GM10266 (cell line): ENCODE results near the gene SMAD9.

ENCODE experiments used
- DNase-seq: peaks from one replicate; pipeline ENCODE4 v3.0.0; 2012; ENCODE audit errors: extremely low spot score
- CTCF ChIP-seq: IDR thresholded peaks from 2 replicates; pipeline ENCODE4 v1.5.1; 2012; ENCODE audit warnings: mild to moderate bottlenecking, low read depth; ENCODE audit not compliant: control insufficient read depth, insufficient read depth; ENCODE audit errors: missing control alignments

Gene SMAD9

GRCh38 chr13:36801035-36801434 is 119.0 kb downstream of the SMAD9 start:
- no peak for DNase-seq
- TF ChIP-seq CTCF, result no peak

DNA sequence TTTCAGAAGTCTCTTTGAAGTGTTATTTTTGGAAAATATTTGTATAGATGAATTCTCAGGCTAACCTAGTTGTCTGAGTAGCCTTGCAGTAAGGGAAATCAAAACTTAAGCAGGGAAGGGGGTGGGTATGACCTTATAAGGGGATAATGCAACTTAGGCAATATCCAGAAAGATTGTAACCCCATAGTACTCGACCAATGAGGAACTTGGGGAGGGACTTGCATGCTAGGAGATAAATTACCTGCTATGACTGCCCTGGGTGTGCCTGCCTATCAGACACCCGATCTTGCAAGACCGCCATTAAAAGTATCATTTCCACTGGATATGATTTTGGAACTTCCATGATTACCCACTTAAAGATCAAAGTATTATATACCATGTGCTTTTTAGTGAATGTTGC is 124.0 kb downstream of the SMAD9 start:
- DNase-seq, result no peak

DNA sequence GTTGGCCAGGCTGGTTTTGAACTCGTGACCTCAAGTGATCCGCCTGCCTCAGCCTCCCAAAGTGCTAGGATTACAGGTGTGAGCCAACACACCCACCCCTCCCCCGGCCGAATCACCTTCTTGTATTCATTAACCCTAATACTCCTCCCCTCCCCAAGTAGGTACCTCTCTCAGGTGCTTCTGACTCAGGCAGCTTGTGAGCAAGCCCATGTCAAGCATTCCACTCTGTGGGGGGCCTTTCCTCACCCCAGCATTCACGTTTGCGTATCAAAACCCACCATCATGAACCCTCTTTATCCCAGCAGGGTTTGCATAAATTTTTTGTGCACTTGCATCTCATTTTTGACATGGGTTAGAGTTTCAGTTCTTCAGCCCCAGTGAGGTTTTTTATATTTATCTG is 124.6 kb downstream of the SMAD9 start:
- no peak for DNase-seq
- no peak for TF ChIP-seq CTCF

More for the DNA sequence above, 124.0 kb downstream of the SMAD9 start:
- TF ChIP-seq CTCF, result no peak
